NT2/D1 (cell line): Measurements from ENCODE around the gene RBP2.

Experiments
- DNase-seq: peaks from one replicate; pipeline ENCODE4 v3.0.0-alpha.2; 2011; ENCODE audit warnings: low read depth, low spot score
- H3K27me3 ChIP-seq: 2 replicates; pipeline ENCODE4 v1.6.0; 2011; ENCODE audit warnings: mild to moderate bottlenecking; ENCODE audit not compliant: insufficient read length, insufficient read depth
- H3K36me3 ChIP-seq: 2 replicates; pipeline ENCODE4 v1.6.1; 2011; ENCODE audit warnings: mild to moderate bottlenecking, low read length, mixed read lengths; ENCODE audit not compliant: insufficient read depth, insufficient read length
- H3K4me1 ChIP-seq: 2 replicates; pipeline ENCODE4 v1.5.1; 2011; ENCODE audit not compliant: insufficient read depth, insufficient read length
- H3K4me3 ChIP-seq: 2 replicates; pipeline ENCODE4 v1.5.1; 2011; ENCODE audit warnings: low read depth; ENCODE audit not compliant: insufficient read length
- H3K9ac ChIP-seq: 2 replicates; pipeline ENCODE4 v1.6.0; 2011; ENCODE audit warnings: low read depth; ENCODE audit not compliant: insufficient read length
- H3K9me3 ChIP-seq: 2 replicates; pipeline ENCODE4 v1.5.1; 2011; ENCODE audit warnings: mild to moderate bottlenecking, low read length; ENCODE audit not compliant: insufficient read depth
- SUZ12 ChIP-seq: IDR thresholded peaks from 2 replicates; pipeline ENCODE4 v1.6.1; 2011; ENCODE audit not compliant: insufficient read length, insufficient read depth; ENCODE audit errors: extremely low read depth
- YY1 ChIP-seq: IDR thresholded peaks from 2 replicates; pipeline ENCODE4 v1.6.1; 2011; ENCODE audit not compliant: insufficient read length, insufficient read depth
- ZNF274 ChIP-seq: IDR thresholded peaks from 2 replicates; pipeline ENCODE4 v1.6.1; 2011; ENCODE audit warnings: mild to moderate bottlenecking, low read depth, low read length

RBP2 gene

GRCh38 chr3:139505829-139506386 lies 29.6 kb upstream of the RBP2 start:
- no peak overlapping the region for H3K4me3 ChIP-seq
- no peaks in the 10 kb centered on the region for H3K4me1 ChIP-seq
- no peaks in the 10 kb centered on the region for H3K27me3 ChIP-seq
- no peaks in the 10 kb centered on the region for H3K36me3 ChIP-seq
- DNase-seq: no peak
- no peak overlapping the region for H3K9ac ChIP-seq
- H3K9me3 ChIP-seq: no peaks in the 10 kb centered on the region
- no peak for TF ChIP-seq SUZ12
- no peak for TF ChIP-seq ZNF274
- no peak for TF ChIP-seq YY1

- Histone ChIP-seq H3K9ac (no peak overlapping the region), H3K36me3 (no peaks in the 10 kb centered on the region), H3K4me1 (no peaks in the 10 kb centered on the region), H3K27me3 (no peaks in the 10 kb centered on the region), H3K4me3 (no peak overlapping the region), H3K9me3 (peaks cover 18% of the 10 kb centered on the region)
- no peak for TF ChIP-seq YY1
- no peak for TF ChIP-seq ZNF274
- TF ChIP-seq SUZ12: no peak
- DNase-seq: no peak
These were observed 23.2 kb upstream of the RBP2 start for GRCh38 chr3:139499536-139499935.

- no peak overlapping the region for H3K4me3 ChIP-seq
- DNase-seq: no peak
- no peak for TF ChIP-seq YY1
- no peak for TF ChIP-seq SUZ12
- no peak for TF ChIP-seq ZNF274
- peaks cover 6% of the 10 kb centered on the region for H3K36me3 ChIP-seq
- H3K4me1 ChIP-seq: peaks cover 4% of the 10 kb centered on the region
- H3K9ac ChIP-seq: no peak overlapping the region
- H3K9me3 ChIP-seq: peaks cover 37% of the 10 kb centered on the region
- H3K27me3 ChIP-seq: no peaks in the 10 kb centered on the region
These were observed 17.6 kb upstream of the RBP2 start for GRCh38 chr3:139493826-139494385.

- TF ChIP-seq YY1: no peak
- no peak for TF ChIP-seq SUZ12
- TF ChIP-seq ZNF274: no peak
- no peak overlapping the region for H3K9ac ChIP-seq
- peak; percentile 91 for DNase-seq
- no peaks in the 10 kb centered on the region for H3K27me3 ChIP-seq
- H3K9me3 ChIP-seq: peaks cover 46% of the 10 kb centered on the region
- H3K4me3 ChIP-seq: no peak overlapping the region
- H3K36me3 ChIP-seq: peaks cover 6% of the 10 kb centered on the region
- peaks cover 4% of the 10 kb centered on the region for H3K4me1 ChIP-seq
These were observed 15.7 kb upstream of the RBP2 start for GRCh38 chr3:139491966-139492365.

GRCh38 chr3:139491027-139491700 lies 14.8 kb upstream of the RBP2 start:
- Histone ChIP-seq H3K4me3 (no peak overlapping the region), H3K9me3 (peaks cover 44% of the 10 kb centered on the region), H3K36me3 (peaks cover 6% of the 10 kb centered on the region), H3K27me3 (no peaks in the 10 kb centered on the region), H3K9ac (no peak overlapping the region), H3K4me1 (peaks cover 4% of the 10 kb centered on the region)
- peak; percentile 43 for DNase-seq
- TF ChIP-seq SUZ12 (no peak), ZNF274 (no peak), YY1 (no peak)

GRCh38 chr3:139482206-139482605 lies 5.9 kb upstream of the RBP2 start:
- H3K4me1 ChIP-seq: no peaks in the 10 kb centered on the region
- no peaks in the 10 kb centered on the region; the same call in 1 of the 2 replicates for H3K9me3 ChIP-seq
- H3K27me3 ChIP-seq: no peaks in the 10 kb centered on the region
- TF ChIP-seq ZNF274: no peak
- no peak for TF ChIP-seq YY1
- no peak for TF ChIP-seq SUZ12
- no peak overlapping the region for H3K4me3 ChIP-seq
- no peaks in the 10 kb centered on the region for H3K36me3 ChIP-seq
- no peak overlapping the region for H3K9ac ChIP-seq
- no peak for DNase-seq

- Histone ChIP-seq H3K4me1 (no peaks in the 10 kb centered on the region), H3K27me3 (no peaks in the 10 kb centered on the region), H3K4me3 (no peak overlapping the region), H3K9me3 (no peaks in the 10 kb centered on the region; the same call in 1 of the 2 replicates), H3K36me3 (no peaks in the 10 kb centered on the region), H3K9ac (no peak overlapping the region)
- no peak for DNase-seq
- TF ChIP-seq ZNF274 (no peak), YY1 (no peak), SUZ12 (no peak)
These were observed 4.8 kb upstream of the RBP2 start for GRCh38 chr3:139481116-139481515.
